HG03196 (cell line): ENCODE data around the gene TYR.
"Not testable (repeated sequence)": the region's sequence is repeated elsewhere in the genome, so short reads cannot be mapped to it uniquely, and the experiment has no call there.

Experiments
- ATAC-seq: cut with Tn5 transposase; IDR thresholded peaks from one replicate; pipeline ENCODE4 v1.9.1; 2021; ENCODE audit not compliant: unreplicated experiment

The TYR gene

GRCh38 chr11:89177691-89178231, at the start of gene TYR:
Gene TYR, plus strand, starts transcription at chr11:89177875. Its CDS starts 79 bp downstream, at chr11:89177954.
- ATAC-seq, result no peak

GRCh38 chr11:89136606-89137005, 41.1 kb upstream of the TYR start:
- ATAC-seq, result no peak

GRCh38 chr11:89147229-89147628, 30.4 kb upstream of the TYR start:
- no peak for ATAC-seq

- no peak for ATAC-seq
These were observed 17.7 kb upstream of the TYR start for GRCh38 chr11:89159974-89160373.

GRCh38 chr11:89161949-89162348, 15.7 kb upstream of the TYR start:
- no peak for ATAC-seq

- no peak for ATAC-seq
These were observed 14.0 kb upstream of the TYR start for GRCh38 chr11:89163686-89164085.

- no peak for ATAC-seq
These were observed 9.3 kb upstream of the TYR start for GRCh38 chr11:89168396-89168795.

- no peak for ATAC-seq
These were observed 1.9 kb upstream of the TYR start for GRCh38 chr11:89175796-89176195.

- ATAC-seq, result no peak
These were observed 737 bp upstream of the TYR start for GRCh38 chr11:89176938-89177337.

GRCh38 chr11:89181111-89181510, 3.4 kb downstream of the TYR start:
- no peak for ATAC-seq

GRCh38 chr11:89182773-89183518, 5.3 kb downstream of the TYR start:
- ATAC-seq, result no peak

- ATAC-seq, result no peak
These were observed 6.3 kb downstream of the TYR start for GRCh38 chr11:89184021-89184420.

GRCh38 chr11:89189776-89190175, 12.1 kb downstream of the TYR start:
- ATAC-seq, result no peak

- ATAC-seq, result no peak
These were observed 23.5 kb downstream of the TYR start for GRCh38 chr11:89201138-89201537.

- ATAC-seq, result no peak
These were observed 26.1 kb downstream of the TYR start for GRCh38 chr11:89203814-89204213.

GRCh38 chr11:89205378-89205777, 27.7 kb downstream of the TYR start:
- no peak for ATAC-seq

- ATAC-seq, result no peak
These were observed 43.1 kb downstream of the TYR start for GRCh38 chr11:89220684-89221339.

- ATAC-seq, result no peak
These were observed 57.4 kb downstream of the TYR start for GRCh38 chr11:89235083-89235482.

GRCh38 chr11:89235976-89236375, 58.3 kb downstream of the TYR start:
- no peak for ATAC-seq

- not testable (repeated sequence) for ATAC-seq
These were observed 69.3 kb downstream of the TYR start for GRCh38 chr11:89247007-89247406.

- no peak for ATAC-seq
These were observed 71.5 kb downstream of the TYR start for GRCh38 chr11:89249196-89249595.

GRCh38 chr11:89261483-89261882, 83.8 kb downstream of the TYR start:
- not testable (repeated sequence) for ATAC-seq
